SKM-1 treated with dmso at 0.1 percent for 144 hours (cell line): ENCODE measurements around the gene GCAT.
A peak's percentile ranks its signal among the peaks of the same experiment; 100 is the strongest.

Experiments used
- DNase-seq: peaks from one replicate; lab custom pipeline; 2025; ENCODE audit not compliant: unreplicated experiment; lab: John Stamatoyannopoulos, UW

Gene GCAT

DNA sequence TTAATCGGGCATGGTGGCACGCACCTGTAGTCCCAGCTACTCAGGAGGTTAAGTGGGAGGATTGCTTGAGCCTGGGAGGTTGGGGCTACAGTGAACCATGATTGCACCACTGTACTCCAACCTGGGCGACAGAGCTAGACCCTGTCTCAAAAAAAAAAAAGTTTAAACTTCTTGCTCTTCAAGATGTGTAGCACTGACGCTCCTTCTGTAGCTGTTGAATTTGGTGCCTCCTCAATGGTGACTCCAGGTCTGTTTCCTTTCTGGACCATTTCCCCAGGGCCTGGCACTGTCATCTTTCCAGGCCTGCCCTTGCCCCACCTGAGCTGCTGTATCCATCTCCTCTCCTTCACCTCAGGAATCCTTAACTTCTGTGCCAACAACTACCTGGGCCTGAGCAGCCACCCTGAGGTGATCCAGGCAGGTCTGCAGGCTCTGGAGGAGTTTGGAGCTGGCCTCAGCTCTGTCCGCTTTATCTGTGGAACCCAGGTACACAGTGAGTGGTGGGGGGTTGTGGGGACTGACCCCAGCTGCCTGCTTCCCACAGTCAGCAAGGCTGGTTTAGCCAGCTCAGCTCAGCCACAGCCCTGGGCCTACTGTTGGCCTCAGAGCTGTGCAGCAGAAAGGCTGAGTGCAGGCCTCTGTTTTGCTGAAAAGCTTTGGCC, 2.1 kb downstream of the GCAT start:
- DNase-seq, result no peak

DNA sequence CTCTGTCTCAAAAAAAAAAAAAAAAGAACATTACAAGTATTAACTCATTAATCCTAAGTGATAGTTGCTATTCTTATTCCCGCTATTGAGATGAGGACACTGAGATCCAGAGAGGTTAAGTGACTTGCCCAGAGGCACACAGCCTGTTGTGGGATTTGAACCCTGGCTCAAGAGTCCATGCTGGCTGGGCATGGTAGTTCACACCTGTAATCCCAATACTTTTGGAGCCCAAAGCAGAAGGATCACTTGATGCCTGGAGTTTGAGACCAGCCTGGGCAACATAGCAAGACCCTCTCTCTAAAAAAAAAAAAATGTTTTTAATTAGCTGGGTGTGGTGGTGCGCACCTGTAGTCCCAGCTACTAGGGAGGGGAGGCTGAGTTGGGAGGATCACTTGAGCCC, 4.1 kb downstream of the GCAT start:
- DNase-seq, result no peak

DNA sequence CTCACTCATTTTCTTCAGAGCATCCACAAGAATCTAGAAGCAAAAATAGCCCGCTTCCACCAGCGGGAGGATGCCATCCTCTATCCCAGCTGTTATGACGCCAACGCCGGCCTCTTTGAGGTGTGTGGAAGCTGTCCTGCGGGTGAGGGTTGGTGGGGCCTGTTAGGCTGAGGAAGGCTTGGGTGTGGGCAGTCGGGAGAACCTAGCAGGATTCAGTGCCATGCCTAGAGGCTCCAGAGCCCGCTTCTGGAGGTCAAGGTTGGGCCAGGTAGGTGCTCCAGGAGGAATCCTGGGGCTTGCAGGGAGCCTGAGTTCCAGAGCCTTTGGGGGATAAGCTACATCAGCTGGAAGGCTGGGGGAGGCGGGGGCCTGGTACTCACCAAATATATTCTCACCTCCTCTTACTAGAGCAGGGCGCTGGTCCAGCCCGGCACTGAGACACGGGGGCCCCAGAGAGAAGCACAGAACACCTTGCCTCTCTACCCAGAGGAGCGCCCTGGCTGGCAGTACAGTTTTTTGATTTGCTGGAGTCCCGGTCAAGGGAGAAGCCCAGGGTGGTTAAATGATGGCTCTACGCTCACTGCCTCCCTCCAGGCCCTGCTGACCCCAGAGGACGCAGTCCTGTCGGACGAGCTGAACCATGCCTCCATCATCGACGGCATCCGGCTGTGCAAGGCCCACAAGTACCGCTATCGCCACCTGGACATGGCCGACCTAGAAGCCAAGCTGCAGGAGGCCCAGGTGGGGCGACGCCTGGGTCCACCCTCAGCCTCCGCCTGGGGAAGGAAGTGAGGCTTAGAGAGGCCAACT, 5.3 kb downstream of the GCAT start:
- no peak for DNase-seq

DNA sequence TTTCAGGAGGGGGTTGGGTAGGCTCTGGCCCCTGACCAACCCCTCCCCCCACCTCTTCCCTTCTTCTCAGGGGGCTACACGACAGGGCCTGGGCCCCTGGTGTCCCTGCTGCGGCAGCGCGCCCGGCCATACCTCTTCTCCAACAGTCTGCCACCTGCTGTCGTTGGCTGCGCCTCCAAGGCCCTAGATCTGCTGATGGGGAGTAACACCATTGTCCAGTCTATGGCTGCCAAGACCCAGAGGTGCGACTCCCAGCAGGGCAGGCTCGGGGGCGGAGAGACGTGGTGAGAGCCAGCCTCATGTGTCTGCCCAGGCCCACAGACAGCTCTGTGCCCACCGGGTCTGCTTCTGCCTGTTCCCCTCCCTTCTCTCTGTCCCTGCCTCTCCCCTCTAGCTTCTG, 7.9 kb downstream of the GCAT start:
- no peak for DNase-seq

DNA sequence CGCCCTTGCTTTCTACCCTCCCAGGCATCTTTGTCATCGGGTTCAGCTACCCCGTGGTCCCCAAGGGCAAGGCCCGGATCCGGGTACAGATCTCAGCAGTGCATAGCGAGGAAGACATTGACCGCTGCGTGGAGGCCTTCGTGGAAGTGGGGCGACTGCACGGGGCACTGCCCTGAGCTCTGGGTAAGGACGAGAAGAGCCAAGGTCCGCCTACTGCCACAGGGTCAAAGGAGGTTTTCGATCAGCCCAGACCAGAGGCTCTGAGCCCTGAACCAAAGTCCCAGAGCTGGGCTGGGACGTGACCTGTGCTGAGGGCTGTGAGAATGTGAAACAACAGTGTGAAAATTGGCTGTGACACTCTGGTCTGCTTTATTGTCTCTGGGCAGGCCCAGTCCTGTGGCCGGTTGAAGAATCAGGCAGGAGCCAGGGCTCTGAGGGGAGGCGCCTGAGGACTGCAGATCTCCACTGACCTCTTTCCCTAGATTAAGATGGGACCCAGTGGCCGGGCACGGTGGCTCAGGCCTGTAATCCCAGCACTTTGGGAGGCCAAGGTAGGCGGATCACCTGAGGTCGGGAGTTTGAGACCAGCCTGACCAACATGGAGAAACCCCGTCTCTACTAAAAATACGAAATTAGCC, 8.9 kb downstream of the GCAT start:
- DNase-seq, result no peak

DNA sequence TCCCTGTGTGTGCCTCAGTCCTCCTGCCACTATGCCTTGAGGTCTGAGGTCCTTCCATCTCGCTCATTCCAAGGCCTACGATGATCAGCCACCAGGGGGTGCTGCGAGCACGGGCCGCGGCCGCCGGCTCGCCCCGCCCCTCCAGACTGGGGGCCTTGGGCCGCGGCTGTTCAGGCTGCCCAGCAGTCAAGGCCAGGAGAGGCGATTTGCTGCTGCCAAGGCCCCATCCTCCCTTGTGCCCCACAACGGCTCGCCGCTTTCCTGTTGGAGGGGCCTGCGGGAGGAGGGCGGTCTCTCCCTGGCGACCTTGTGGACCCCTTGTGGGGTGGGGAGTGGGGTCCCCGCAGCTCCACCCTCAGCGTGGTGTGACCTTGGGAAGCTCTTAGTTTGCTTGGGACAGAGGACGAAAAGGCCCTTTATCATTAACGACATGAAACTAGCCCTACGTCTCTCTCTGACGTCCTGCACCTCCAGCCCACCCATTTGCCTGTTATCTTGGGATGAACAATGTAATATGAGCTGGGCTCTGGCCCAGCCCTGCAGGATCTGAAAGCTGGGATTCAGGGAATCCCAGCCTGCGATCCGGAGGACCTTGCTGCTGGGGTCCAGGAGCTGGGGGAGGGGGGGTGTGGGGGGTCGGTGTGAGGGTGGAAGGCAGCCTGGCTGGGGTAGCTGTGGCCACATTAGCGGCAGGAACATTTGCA, 10.1 kb downstream of the GCAT start:
- DNase-seq, result peak; percentile 73

DNA sequence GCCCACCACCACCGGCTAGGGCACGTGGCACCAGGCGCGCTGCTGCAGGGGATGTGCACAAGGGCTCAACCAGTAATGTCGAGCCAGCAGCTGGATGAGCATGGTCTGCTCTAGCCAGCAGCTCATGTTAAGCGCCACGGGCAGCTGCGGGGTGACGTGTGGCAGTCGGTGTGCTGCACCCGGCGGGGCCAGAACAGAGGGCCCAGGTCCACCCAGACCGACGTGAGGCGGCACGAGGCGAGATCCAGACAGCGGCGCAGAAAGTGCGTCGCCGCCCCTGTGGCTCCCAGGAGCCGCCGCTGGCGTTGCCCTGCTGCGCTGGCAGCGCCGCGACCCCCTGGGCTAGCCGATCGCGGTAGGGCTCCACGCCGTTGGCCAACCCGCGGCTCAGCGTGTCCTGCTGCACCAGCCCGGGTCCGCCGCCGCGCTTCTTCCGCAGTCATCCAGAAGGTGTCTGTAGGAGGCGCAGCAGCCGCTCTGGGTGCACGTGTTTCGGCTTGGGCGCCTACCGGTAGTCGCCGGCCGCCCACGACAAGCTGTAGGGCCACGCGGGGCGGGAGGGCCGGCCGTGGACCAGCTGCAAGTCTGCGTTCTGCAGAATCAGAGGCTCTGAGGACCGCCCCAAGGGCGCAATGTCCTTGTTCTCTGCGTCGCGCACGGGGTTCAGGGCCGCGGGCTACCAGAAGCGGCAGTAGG, 10.8 kb downstream of the GCAT start:
- no peak for DNase-seq

DNA sequence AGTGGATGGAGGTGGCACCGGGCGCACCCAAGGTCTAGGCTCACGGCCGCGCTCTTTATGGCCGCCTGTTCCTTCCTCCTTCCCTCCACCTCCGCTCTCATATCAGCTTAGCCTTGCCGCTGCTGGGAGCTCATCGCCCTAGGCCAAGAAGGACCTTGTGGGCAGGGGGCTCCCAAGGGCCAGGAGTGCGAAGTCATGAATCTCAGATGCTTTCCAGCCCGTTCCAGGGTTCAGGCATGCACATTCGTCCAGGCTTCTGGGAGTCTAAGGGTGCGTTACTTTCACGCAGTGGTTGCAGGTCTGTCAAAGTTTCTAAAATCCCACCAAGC, 11.3 kb downstream of the GCAT start:
- no peak for DNase-seq

DNA sequence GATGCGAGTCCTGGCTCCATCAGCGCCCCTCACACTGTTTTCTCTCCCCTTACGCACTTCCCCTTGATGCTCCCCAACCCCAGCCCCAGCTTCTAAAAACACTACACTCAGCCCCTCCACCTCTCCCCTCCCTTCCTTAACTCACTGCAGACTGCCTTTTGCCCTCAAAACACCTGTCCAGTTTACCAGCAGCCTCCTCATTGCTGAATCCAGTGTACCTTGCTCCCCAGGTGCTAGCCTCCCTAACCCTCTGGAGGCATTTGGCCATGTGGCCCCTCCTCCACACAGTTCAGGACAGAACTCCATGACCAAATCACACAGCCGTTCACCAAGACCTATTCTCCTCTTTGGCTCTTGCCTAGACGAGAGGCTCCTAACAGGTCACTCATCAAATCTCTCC, 12.6 kb downstream of the GCAT start:
- DNase-seq, result no peak

DNA sequence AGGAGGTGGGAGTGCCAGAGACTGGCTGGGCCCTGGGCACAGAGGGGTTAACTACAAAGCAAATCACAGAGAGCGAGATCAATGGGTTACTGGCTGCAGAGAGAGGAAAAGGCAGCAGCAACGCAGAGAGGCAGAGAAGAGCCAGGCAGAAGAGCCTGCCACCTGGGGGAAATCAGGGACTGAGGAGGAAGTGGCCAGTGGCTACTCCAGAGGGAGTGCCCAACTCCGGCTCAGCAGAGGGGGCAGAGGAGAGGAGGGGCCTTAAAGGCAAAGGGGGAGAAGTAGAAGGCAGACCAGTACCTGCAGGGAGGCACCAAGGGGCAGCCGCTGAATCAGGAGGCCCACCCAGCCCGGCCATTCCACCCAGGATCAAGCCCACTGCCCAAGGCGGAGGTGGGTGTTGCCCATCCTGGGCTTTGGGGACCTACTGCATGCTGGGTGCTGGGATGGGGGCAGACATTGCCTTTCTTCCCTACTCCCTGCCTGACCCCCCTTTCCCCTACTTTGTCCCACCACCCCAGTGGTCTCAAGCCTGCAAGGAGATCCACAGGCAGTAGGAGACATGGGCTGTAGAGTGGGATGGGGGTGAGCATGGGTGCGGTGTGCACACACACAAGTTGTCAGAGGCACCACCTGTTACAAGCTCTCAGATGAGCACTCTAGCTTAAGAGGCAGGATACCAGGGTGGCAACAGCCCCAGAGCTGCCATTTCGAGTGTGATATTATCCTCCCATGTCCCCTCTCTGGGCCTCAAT, 14.5 kb downstream of the GCAT start:
- DNase-seq, result no peak

DNA sequence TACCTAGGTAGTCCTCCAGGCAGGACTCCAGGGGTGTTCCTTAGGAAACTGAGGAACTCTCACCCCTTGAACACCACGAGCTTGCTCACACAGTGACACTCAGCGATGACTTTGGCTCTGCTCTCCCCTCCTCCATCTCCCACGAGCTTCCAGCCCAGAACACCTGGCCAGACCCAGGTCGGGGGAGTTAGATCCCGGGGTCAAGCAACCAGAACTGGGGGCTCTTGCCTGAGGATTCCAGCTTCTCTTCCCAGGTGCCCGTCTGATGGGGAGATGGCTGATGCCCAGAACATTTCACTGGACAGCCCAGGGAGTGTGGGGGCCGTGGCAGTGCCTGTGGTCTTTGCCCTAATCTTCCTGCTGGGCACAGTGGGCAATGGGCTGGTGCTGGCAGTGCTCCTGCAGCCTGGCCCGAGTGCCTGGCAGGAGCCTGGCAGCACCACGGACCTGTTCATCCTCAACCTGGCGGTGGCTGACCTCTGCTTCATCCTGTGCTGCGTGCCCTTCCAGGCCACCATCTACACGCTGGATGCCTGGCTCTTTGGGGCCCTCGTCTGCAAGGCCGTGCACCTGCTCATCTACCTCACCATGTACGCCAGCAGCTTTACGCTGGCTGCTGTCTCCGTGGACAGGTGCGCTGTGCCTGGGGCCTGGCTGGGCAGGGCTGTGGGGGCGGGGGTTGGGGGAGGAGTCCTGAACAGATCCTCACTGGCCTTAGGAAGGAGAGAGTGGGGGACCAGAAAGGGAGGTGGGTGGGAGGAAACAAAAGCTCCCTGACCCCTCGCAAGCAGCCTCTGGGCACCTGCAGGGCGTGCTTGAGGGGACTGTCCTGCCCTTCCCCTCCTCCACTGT, 15.6 kb downstream of the GCAT start, which contains the start of gene GALR3:
TSS of gene GALR3 (plus strand) at position 249 of the 852 bp plus-strand sequence. CDS start at position 274, 25 bp downstream.
- no peak for DNase-seq

DNA sequence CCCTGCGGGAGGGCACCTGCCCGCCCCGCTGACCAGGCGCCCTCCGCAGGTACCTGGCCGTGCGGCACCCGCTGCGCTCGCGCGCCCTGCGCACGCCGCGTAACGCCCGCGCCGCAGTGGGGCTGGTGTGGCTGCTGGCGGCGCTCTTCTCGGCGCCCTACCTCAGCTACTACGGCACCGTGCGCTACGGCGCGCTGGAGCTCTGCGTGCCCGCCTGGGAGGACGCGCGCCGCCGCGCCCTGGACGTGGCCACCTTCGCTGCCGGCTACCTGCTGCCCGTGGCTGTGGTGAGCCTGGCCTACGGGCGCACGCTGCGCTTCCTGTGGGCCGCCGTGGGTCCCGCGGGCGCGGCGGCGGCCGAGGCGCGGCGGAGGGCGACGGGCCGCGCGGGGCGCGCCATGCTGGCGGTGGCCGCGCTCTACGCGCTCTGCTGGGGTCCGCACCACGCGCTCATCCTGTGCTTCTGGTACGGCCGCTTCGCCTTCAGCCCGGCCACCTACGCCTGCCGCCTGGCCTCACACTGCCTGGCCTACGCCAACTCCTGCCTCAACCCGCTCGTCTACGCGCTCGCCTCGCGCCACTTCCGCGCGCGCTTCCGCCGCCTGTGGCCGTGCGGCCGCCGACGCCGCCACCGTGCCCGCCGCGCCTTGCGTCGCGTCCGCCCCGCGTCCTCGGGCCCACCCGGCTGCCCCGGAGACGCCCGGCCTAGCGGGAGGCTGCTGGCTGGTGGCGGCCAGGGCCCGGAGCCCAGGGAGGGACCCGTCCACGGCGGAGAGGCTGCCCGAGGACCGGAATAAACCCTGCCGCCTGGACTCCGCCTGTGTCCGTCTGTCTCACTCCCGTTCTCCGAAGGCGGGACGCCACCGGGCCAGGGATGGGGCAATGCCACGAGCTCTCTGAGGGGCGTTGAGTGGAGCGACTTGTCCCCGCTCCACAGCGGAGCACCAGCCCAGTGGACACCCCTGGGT, 17.2 kb downstream of the GCAT start:
- no peak for DNase-seq

DNA sequence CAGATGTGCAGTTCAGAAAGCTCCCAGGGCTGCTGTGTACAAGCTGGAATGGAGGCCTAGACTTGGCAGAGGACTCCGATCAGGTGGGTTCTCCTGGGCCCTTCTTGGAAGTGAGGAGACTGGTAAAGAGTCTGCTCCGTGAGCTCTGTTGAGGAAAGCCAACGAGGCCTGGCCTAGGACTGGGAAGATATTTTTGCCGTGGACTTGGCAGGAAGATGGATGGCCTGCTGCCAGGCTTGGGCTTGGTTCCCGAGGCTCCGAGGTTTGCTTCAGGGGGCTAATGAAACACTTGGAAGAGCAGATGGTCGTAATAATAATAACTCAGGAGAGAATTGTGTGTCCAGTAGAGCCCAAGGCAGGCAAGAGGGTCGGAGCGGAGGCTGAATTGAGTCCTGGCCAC, 19.3 kb downstream of the GCAT start:
- no peak for DNase-seq

DNA sequence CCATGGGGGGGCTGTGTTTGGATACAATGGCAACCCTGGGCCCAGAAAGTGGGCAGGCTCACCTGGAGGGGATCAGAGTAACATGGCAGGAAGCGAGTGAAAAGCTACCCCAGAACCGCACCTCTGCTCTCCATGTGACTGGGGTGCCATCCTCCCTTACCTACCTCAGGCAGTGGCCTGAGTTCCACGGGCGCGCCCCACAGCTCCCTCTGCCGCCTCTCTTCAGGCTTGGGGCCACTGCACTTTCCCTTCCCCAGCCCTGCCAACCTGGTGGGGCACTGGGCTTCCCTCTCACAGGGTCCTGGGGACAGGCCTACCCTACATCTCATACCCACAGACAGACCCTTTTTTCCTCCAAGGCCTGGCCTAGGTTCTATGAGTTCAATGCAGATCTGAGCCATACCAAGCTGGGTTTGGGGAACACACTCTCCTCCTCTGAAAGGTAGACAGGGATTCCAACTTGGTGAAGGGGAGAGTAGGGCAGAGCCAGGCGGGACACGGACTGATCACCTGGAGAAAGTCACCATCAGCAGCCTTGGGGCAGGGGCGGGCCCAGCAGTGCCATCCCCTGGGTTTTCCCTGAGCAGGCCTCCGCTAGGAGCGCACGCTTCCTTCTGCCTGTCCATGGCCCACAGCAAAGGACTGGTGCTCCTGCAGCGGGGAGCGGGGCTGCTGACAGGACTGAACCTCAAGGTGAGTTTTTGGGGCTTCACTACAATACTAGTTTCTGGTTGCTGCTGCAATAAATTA, 22.5 kb downstream of the GCAT start:
- no peak for DNase-seq

DNA sequence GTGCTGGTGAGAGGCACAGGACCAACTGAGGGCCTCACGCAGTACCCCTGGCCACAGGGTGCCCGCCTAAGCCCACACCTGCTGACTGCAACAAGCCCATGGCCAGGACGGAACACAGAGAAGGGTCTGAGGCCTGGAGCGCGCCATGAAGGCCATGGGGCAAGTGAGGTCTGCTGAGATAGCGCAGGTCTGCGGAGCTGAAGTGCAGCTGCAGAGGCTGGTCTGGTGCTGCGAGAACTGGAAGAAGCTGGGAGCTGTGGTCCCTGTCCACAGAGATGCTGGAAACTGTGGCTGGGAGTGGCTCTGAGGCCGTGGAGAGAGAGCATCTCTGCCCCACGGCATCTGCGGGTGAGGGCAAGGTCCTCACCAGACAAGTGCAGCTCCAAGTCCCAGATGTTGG, 23.7 kb downstream of the GCAT start:
- no peak for DNase-seq

DNA sequence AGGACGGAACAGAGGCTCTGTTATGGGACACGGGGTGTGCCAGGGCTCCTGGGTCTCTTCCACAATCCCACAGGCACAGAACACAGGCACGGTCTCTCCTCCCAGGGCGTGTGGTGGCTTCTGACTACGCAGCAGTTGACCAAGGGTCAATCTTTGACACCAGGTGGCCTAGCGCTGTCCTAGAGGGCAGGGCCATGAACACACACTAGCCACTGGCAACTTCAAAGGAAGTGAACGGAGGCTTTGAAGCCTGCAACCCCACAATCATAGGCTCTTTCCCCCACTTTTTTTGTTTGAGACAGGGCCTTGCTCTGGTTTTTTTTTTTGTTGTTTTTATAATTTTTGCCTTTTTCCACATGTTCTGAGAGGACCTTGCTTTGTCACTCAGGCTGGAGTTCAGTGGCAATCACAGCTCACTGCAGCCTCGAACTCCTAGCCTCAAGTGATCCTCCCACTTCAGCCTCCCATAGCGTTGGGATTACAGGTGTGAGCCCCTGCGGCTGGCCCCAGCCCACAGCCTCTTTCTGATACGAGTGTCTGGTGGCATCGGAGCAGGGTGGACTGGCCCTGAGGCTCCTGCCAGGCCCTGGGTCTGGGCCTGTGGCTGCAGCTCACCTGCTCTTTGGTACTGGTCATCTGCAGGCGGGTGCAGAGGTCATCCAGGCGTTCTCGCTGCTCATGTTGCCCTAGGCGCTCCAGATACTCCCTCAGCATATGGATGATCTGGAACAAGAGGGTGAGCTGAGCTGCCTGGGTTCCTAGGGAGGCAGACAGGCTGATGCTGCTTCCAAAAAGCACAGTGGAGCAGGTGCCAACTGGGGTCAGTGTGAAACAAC, 24.5 kb downstream of the GCAT start:
- DNase-seq, result no peak
